ENCODE data around the gene CEMIP. TPM values are rescaled to one million over a fixed set of nuclear protein-coding genes. Genes with fewer than 3 reads are reported as not detected.

Gene CEMIP
- total and polyA plus RNA-seq, 12 donors, result 0.08 to 2.2 (median 0.35) TPM

- H3K4me3 ChIP-seq, result no peak overlapping the region
- WGBS, 4 donors, result 92 to 97% (median 94%) methylated on average over 5 of the region's 5 CpGs
- TF ChIP-seq POLR2A (IDR thresholded peaks at IDR 0.05) (no peak), CTCF (IDR thresholded peaks at IDR 0.05) (no peak)
- DNase-seq, result no peak
- H3K9me3 ChIP-seq (replicated peaks in 1 of 3), result no peaks in the 10 kb centered on the region
- intact Hi-C loops (cut with DNase I), result no loop called here
- H3K4me1 ChIP-seq (replicated peaks in 1 of 2), result no peaks in the 10 kb centered on the region
- no peak overlapping the region for H3K27ac ChIP-seq
- no peaks in the 10 kb centered on the region for H3K36me3 ChIP-seq (replicated peaks in 1 of 2)
- H3K27me3 ChIP-seq, result no peaks in the 10 kb centered on the region
These were observed 139.1 kb downstream of the CEMIP start for GRCh38 chr15:80918196-80918783.

DNA sequence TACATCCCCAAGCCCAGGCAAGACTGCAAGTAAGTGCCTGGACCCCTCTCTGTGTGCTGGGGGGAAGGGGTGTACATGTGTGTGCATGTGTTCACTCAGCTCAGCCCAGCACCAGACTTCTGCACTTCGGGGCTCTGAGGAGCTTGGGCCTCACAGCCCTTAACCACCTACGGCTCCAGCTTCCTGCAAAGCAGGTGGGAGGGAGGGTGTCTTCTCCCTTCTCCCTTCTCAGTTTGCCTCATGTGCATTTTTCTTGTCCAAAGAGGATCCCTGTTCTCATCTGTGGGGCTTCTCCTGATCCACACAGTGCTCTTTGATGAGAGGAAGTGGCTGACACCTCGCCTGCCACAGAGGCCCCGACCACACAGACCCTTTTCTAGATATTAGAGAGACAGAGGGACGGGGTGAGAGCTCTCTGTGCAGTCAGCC lies 141.1 kb downstream of the CEMIP start:
- no peaks in the 10 kb centered on the region for H3K4me1 ChIP-seq (replicated peaks in 1 of 2)
- TF ChIP-seq POLR2A (IDR thresholded peaks at IDR 0.05), result no peak
- no peak for TF ChIP-seq CTCF (IDR thresholded peaks at IDR 0.05)
- intact Hi-C loops (cut with DNase I), result no loop called here
- no peak for DNase-seq
- no peaks in the 10 kb centered on the region for H3K36me3 ChIP-seq (replicated peaks in 1 of 2)
- H3K4me3 ChIP-seq, result no peak overlapping the region
- H3K27ac ChIP-seq, result no peak overlapping the region
- H3K9me3 ChIP-seq (replicated peaks in 1 of 3), result no peaks in the 10 kb centered on the region
- H3K27me3 ChIP-seq, result no peaks in the 10 kb centered on the region
- 76 to 80% (median 79%) methylated on average over 5 of the region's 5 CpGs for WGBS, 4 donors

DNA sequence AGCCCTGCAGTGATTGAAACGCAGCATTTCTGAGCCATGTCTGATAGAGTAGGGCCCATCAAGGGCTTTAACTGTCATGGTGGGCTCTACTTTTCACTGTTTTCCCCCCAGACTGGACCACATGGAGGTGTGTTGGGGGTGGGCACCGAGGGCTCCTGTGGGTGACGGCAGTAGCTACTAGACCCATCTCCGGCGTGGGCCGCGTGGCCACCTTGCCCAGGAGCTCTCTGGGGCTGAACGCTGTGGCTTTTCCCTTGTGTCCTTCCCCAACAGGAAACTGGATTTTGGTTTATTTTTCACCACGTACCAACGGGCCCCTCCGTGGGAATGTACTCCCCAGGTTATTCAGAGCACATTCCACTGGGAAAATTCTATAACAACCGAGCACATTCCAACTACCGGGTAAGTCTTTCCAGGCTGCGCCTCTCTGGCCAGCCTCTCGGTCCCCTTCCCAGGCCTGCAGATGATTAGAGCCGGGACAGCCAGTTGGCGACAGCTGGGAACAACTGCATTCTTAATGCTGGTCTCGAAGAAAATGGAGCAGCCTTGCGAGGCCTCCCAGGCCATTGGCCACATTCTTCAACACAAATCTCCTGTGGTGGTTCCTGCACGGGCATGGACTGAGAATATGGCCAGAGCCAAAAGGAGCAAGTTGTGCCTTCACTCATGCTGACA lies 142.7 kb downstream of the CEMIP start:
- no peak overlapping the region for H3K4me3 ChIP-seq
- H3K36me3 ChIP-seq (replicated peaks in 1 of 2), result no peaks in the 10 kb centered on the region
- no peak for DNase-seq
- H3K27ac ChIP-seq, result no peak overlapping the region
- no peaks in the 10 kb centered on the region for H3K9me3 ChIP-seq (replicated peaks in 1 of 3)
- H3K27me3 ChIP-seq, result no peaks in the 10 kb centered on the region
- H3K4me1 ChIP-seq (replicated peaks in 1 of 2), result no peaks in the 10 kb centered on the region
- WGBS, 4 donors, result 96 to 97% (median 96%) methylated on average over 20 of the region's 20 CpGs
- TF ChIP-seq POLR2A (IDR thresholded peaks at IDR 0.05) (no peak), CTCF (IDR thresholded peaks at IDR 0.05) (no peak)
- intact Hi-C loops (cut with DNase I), result no loop called here

DNA sequence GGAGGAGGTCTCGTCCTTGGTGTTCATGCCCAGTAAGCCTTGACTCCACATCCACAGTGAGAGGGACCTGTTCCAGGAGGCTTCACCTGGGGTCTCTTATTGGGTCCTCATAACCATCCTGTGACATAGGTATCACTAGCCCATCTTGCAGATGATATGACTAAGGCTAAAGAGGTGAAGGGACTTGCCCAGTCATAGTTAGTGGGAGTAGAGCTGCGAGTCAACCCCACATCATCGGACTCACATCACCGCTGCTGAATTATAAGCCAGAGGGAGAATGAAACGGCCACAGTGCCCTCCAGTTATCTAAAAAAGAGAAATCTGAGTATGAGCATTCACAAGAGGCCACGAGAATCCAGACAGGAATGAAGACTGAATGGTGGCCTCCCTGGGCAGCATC lies 144.5 kb downstream of the CEMIP start:
- no peaks in the 10 kb centered on the region for H3K27me3 ChIP-seq
- no peaks in the 10 kb centered on the region for H3K36me3 ChIP-seq (replicated peaks in 1 of 2)
- TF ChIP-seq POLR2A (IDR thresholded peaks at IDR 0.05), result no peak
- TF ChIP-seq CTCF (IDR thresholded peaks at IDR 0.05), result no peak
- H3K9me3 ChIP-seq (replicated peaks in 1 of 3), result no peaks in the 10 kb centered on the region
- intact Hi-C loops (cut with DNase I), result no loop called here
- DNase-seq, result no peak
- no peak overlapping the region for H3K4me3 ChIP-seq
- WGBS, 4 donors, result 92 to 95% (median 94%) methylated on average over 6 of the region's 6 CpGs
- no peak overlapping the region for H3K27ac ChIP-seq
- H3K4me1 ChIP-seq (replicated peaks in 1 of 2), result no peaks in the 10 kb centered on the region

Measured in adrenal gland (tissue), 12 donors.